Sciatic nerve (tissue), 2 donors: ENCODE data around the gene TNFRSF1B. TPM values are rescaled to one million over a fixed set of nuclear protein-coding genes. Genes with fewer than 3 reads are reported as not detected.
A peak's percentile ranks its signal among the peaks of the same experiment; 100 is the strongest.

ENCODE experiments used
- ATAC-seq: fragments of 200-7000 bp; cut with Tn5 transposase; one replicate; pipeline ENCODE4 v1.9.1; 2020; ENCODE audit warnings: mild to moderate bottlenecking, moderate library complexity
- DNase-seq: peaks from one replicate; pipeline ENCODE4 v3.0.0-alpha.2; 2020; ENCODE audit warnings: low spot score
- intact Hi-C: fragments of 100-400 bp; cut with DNase I; formaldehyde crosslinking; loops from one replicate; pipeline ENCODE4 v1.14.2; 2022
- total RNA-seq: library from RNA; stranded (reverse); fragmentation: NEBNext Ultra II Directional; extraction: Animal tissue kit (Norgen Biotek cat#: 25700); gene quantifications from one replicate; pipeline ENCODE4 v1.2.1, GENCODE V29; 2021
- donor health status: DM: no; HTN: no; CAD: no.
- donor health status: DM: no; HTN: no; CAD: no.

TNFRSF1B gene
- total RNA-seq, 1 donor from 2014 or later, result 90.9 TPM

DNA sequence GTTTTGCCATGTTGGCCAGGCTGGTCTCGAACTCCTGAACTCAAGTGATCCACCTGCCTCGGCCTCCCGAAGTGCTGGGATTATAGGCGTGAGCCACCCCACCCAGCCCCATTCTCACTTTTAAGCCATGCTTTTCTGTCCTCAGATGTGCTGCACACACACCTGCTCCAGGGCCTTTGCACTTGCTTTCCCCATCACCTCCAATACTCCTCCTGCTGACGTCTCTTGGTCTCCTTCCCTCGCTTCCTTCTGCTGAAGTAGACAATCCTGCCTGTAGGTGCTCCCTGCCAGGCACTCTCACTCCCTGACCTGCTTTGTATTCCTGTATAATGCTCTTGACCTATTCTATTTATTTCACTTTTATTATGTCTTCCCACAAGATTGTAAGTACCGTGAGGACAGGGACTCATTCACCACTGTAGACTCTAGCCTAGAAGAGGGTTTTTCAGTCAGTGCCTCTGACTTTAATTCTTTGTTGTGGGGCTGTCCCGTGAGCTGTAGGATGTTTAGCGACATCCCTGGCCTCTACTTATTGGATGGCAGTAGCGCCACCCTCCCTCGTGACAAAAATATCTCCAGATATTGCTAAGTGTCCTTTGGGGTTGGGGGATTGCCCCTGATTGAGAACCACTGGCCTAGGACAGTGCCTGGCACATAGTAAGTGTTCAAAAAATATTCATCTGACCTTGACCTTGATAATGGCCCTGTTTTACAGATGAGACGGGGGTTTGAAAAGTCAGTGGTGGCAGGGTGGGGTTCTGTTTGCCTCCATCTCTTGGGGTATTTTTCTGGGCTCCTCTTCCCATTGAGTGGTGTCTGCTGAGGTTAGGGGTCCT is 4.6 kb downstream of the TNFRSF1B start:
- intact Hi-C loops, result no loop called here
- DNase-seq, result no peak
- ATAC-seq, result no peak

DNA sequence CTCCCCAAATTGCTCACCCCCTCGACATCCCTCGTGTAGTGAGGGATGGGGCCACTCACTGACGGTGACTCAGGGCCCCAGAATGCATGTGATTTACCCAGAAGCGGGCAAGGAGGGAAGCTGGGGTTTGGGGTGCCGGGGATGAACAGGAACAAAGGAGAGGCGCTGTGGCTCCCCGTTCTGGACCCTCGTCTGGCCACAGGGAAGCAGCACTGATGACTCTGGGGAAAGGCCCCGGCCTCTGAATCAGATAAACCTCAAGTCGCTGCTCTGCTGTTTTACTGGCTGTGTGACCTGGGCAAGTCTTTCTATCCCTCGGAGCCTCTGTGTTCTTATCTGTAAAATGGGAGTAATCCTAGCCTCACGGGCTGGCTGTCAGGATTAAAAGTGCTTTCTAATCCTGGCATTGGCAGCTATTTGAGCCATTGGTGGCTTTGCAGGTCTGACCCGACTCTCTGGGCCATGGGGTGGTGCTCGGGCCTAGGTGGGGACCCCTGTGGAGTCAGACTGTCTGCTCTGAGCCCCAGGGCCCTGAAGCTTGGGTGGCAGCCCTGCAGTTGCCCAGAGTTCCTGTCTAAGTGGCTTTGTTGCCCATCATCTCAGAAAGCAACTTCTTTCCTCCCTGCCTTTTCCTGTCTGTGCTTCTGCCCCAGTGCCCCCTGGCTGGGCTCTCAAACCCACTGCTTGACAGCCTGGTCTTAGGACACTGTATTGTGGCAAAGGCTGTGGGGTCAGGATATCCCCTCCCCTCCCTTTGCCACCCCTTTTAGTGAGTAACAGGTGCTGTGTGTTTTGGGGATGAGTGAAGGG is 5.5 kb downstream of the TNFRSF1B start:
- no peak for DNase-seq
- no peak for ATAC-seq
- intact Hi-C loops, result no loop called here

DNA sequence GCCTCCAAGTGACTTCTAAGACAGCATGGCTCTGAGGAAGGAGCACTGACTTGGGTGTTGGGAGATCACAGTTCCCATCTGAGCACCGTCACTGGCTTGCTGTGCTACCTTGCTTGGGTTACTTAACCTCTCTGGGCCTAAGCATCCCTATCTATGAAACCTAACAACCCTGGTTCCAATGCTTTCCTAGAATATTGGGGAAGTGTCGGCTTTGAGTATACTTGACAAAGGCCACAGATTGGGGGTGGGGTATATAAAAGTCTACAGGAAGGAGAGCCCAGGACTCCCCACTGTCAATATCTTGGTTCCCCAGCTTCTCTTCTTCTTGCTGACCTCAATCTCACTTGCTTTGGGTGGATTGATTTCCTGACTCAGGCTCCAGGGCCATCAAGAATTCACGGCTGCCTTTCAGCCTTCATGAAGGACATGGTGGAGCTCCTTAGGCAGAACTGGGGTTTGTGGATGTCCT is 6.3 kb downstream of the TNFRSF1B start:
- intact Hi-C loops, result no loop called here
- no peak for DNase-seq

DNA sequence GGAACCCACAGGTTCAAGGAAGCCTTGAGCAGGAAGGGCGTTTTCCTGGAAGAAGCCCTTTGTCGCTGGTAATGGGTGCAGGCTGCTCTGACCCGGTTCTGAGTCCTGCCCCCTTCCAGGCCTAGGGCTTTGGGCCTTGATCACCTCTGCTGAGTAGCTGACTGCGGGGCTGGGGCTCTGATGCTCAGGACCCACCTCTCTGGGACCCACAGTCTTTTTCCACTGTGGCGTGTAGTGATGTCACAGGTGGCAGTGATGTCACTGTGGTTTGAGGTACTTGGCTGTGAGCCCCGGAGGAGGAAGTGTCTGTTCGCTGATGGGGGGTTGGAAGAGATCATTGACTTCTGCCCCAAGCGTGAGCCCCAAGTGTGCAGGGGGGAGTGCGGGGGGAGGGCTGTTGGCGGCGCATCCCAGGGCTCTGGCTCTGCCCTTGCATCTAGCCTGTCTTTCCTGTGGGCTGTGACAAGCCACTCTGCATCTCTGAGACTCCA is 6.9 kb downstream of the TNFRSF1B start:
- intact Hi-C loops, result no loop called here
- DNase-seq (peak; percentile 77), ATAC-seq (peak; percentile 61)

More for the DNA sequence above, 6.3 kb downstream of the TNFRSF1B start:
- ATAC-seq, result no peak

GRCh38 chr1:12174924-12175810 is 8.4 kb downstream of the TNFRSF1B start:
- DNase-seq (no peak), ATAC-seq (peak; percentile 33)
- intact Hi-C loops, result no loop called here

GRCh38 chr1:12176298-12177118 is 9.7 kb downstream of the TNFRSF1B start:
- DNase-seq, result no peak
- intact Hi-C loops, result no loop called here

GRCh38 chr1:12177156-12177998 is 10.6 kb downstream of the TNFRSF1B start:
- ATAC-seq, result no peak
- intact Hi-C loops, result no loop called here

More at GRCh38 chr1:12176298-12177118, 9.7 kb downstream of the TNFRSF1B start:
- ATAC-seq, result no peak

GRCh38 chr1:12177999-12178441 is 11.2 kb downstream of the TNFRSF1B start:
- intact Hi-C loops, result no loop called here
- no peak for ATAC-seq
- DNase-seq, result peak; percentile 81

More at GRCh38 chr1:12177156-12177998, 10.6 kb downstream of the TNFRSF1B start:
- DNase-seq, result no peak

DNA sequence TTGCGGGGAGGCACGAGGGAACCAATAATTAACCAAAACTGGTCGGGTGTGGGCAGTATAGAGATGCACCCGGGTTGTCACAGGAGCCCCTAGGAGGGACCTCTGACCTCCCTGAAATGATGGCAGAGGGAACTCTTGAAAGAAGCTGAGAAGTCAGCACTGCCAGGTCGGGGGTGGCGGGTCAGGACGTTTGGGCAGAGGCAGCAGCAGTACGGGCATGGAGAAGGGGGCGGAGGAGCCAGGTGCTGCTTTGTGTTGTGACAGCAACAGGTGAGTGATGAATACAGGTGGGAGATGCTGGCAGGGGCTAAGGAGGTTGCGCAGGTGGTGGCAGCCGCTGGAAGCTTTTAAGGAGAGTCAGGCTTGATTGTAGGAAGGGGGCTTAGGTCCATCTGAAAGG is 11.7 kb downstream of the TNFRSF1B start:
- DNase-seq (no peak), ATAC-seq (no peak)
- intact Hi-C loops, result no loop called here

GRCh38 chr1:12179111-12179519 is 12.3 kb downstream of the TNFRSF1B start:
- DNase-seq (no peak), ATAC-seq (no peak)
- intact Hi-C loops, result no loop called here

GRCh38 chr1:12179676-12180075 is 12.9 kb downstream of the TNFRSF1B start:
- intact Hi-C loops, result no loop called here
- ATAC-seq (no peak), DNase-seq (no peak)

GRCh38 chr1:12180315-12180714 is 13.5 kb downstream of the TNFRSF1B start:
- DNase-seq, result peak; percentile 82
- intact Hi-C loops, result no loop called here
- ATAC-seq, result peak; percentile 44

DNA sequence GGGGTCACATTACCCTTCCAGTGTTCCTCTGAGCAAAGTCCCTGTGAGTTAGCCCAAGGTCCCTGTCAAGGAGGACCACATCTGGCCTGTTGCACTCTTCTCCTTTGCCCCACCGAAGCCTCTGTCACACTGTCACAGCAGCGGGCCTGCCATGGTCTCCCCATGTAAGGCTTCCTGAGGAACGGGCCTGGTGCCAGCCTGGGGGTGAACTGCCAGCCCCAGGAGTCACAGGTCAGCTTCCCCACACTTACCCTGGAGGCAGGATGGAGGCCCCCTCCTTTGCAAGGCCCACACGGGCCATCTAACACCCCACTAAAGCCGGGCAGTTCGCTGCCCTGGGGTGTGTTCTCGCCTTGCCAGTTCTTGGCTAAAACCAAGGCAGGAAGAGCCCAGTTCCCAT is 14.1 kb downstream of the TNFRSF1B start:
- DNase-seq (no peak), ATAC-seq (no peak)
- intact Hi-C loops, result no loop called here

GRCh38 chr1:12181568-12181967 is 14.8 kb downstream of the TNFRSF1B start:
- no peak for DNase-seq
- ATAC-seq, result no peak
- intact Hi-C loops, result no loop called here

DNA sequence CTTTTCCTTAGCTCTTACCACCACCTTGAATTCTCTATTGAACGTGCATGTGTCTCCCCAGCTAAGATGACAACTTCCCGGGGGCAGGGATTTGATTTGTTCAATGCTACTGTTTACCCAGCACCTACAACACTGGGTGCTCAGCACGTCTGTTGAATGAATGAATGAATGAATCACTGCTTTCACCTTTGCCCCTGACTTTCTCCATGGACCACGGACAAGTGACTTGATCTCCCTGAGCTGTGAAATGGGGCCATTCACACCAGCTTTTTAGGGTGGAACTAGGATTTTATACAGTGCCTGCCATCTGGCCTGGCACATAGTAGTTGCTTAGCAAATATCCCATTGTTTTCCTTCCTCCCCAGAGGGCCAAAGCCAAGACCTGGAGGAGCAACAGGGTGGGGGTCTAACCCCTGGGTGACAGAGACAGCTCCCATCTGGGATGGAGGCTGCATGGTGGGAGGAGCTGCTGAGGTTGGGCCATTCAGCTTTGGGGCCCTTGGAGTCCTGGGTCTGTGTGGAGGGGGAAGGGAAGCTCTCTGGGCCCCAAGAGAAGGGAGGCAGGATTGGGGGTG is 15.7 kb downstream of the TNFRSF1B start:
- intact Hi-C loops, result no loop called here
- DNase-seq, result no peak
- no peak for ATAC-seq

GRCh38 chr1:12183095-12183794 is 16.5 kb downstream of the TNFRSF1B start:
- ATAC-seq (no peak), DNase-seq (no peak)
- intact Hi-C loops, result no loop called here
